22Rv1 (cell line): ENCODE results near the gene NOSTRIN.

ENCODE experiments used
- CTCF ChIP-seq: fragments of 450-650 bp; IDR thresholded peaks from 2 replicates; pipeline ENCODE4 v1.5.1; 2017; ENCODE audit warnings: mild to moderate bottlenecking
- ZFX ChIP-seq: fragments of 450-650 bp; IDR thresholded peaks from 2 replicates; pipeline ENCODE4 v1.6.1; 2017; ENCODE audit warnings: antibody characterized with exemption, borderline replicate concordance

- TF ChIP-seq CTCF = no peak
- no peak for TF ChIP-seq ZFX
Measured at GRCh38 chr2:168913495-168913894, 111.1 kb downstream of the NOSTRIN start.
